GM23248 (cell line): Measurements from ENCODE around the gene DNAH5.

Source experiments
- EZH2 ChIP-seq: fragments of 200-600 bp; sonication (generic); IDR thresholded peaks from 2 replicates; pipeline ENCODE4 v1.6.1; 2018; ENCODE audit warnings: antibody characterized with exemption, mild to moderate bottlenecking; ENCODE audit not compliant: insufficient read depth, poor library complexity, severe bottlenecking
- EZH2phosphoT487 ChIP-seq: fragments of 200-600 bp; sonication (generic); IDR thresholded peaks from 2 replicates; pipeline ENCODE4 v1.6.1; 2018; ENCODE audit warnings: antibody characterized with exemption, moderate library complexity, mild to moderate bottlenecking, low read depth; ENCODE audit not compliant: insufficient read depth

- TF ChIP-seq EZH2 = no peak
- no peak for TF ChIP-seq EZH2phosphoT487
Measured at GRCh38 chr5:13659391-13659790, 285.1 kb downstream of the DNAH5 start.
